ENCODE results near the gene UNCX.

UNCX gene

DNA sequence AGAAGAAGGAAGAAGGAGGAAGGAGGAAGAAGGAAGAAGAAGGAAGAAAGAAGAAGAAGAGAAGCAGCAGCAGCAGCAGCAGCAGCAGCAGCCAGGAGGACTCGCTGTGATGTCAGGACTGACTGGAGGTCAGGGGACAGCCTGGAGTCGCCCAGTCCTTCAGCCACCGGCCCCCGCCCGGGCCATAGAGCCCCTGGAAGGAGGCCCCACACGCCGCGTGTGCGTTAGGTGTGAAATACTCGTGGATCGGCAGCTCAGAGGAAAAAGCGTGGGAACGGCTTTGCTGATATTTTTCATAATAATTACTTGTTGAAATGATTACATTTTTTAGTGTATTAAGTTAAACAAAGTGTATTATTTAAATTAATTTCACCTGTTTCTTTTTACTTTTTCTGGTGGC, 48.4 kb downstream of the UNCX start:
- TF ChIP-seq, protein P1, sequence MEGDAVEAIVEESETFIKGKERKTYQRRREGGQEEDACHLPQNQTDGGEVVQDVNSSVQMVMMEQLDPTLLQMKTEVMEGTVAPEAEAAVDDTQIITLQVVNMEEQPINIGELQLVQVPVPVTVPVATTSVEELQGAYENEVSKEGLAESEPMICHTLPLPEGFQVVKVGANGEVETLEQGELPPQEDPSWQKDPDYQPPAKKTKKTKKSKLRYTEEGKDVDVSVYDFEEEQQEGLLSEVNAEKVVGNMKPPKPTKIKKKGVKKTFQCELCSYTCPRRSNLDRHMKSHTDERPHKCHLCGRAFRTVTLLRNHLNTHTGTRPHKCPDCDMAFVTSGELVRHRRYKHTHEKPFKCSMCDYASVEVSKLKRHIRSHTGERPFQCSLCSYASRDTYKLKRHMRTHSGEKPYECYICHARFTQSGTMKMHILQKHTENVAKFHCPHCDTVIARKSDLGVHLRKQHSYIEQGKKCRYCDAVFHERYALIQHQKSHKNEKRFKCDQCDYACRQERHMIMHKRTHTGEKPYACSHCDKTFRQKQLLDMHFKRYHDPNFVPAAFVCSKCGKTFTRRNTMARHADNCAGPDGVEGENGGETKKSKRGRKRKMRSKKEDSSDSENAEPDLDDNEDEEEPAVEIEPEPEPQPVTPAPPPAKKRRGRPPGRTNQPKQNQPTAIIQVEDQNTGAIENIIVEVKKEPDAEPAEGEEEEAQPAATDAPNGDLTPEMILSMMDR (IDR thresholded peaks at IDR 0.05; ENCODE audit: low read depth, low read length, poor library complexity, severe bottlenecking), result no peak
- no peak for TF ChIP-seq EZH2phosphoT487 (IDR thresholded peaks at IDR 0.05; ENCODE audit: borderline replicate concordance, low read length)

DNA sequence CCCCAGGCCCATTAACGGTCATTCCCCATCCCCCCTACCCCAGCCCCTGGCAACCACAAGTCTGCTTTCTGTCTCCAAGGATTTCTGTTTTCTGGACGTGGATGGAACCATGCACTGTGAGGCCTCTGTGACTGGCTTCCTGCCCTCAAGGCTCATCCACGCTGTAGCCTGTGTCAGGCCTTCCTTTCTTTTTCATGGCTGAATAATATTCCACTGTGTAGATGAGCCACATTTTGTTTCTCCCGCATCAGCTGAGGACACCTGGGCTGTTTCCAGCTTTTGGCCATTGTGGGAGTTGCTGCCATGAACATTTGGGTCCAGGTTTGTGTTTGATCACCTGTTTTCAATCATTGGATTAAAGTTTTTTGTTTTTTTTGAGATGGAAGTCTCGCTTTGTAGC, 50.0 kb downstream of the UNCX start:
- no peak overlapping the region for H3K27ac ChIP-seq (ENCODE audit: low read depth, low read length)
- no peaks in the 10 kb centered on the region for H4K20me1 ChIP-seq (ENCODE audit: control insufficient read depth, insufficient read depth, low read depth, low read length)
- H3F3A ChIP-seq (ENCODE audit: control insufficient read depth, insufficient read depth), result 0 out of 2 replicates have a peak, but pooled peaks cover 4% of the 10 kb centered on the region
- H3K9me3 ChIP-seq (ENCODE audit: control insufficient read depth, insufficient read depth, low read length), result peaks cover 2% of the 10 kb centered on the region; the same call in 1 of the 2 replicates
- no peaks in the 10 kb centered on the region for H3K9me2 ChIP-seq (replicated peaks; ENCODE audit: control insufficient read depth, low read length)
- H3K4me1 ChIP-seq (ENCODE audit: control insufficient read depth, low read length), result no peaks in the 10 kb centered on the region
- H3K4me3 ChIP-seq (ENCODE audit: low read length), result no peak overlapping the region
- no peaks in the 10 kb centered on the region for H3K36me3 ChIP-seq (ENCODE audit: control insufficient read depth, low read length)
- TF ChIP-seq, protein P1 (IDR thresholded peaks at IDR 0.05; ENCODE audit: low read depth, low read length, poor library complexity, severe bottlenecking), result no peak
- no peak for TF ChIP-seq EZH2phosphoT487 (IDR thresholded peaks at IDR 0.05; ENCODE audit: borderline replicate concordance, low read length)
- no peaks in the 10 kb centered on the region for H3K79me2 ChIP-seq (ENCODE audit: control insufficient read depth, low read length)
- no peak overlapping the region for H3K4me2 ChIP-seq (ENCODE audit: low read length)
- no peaks in the 10 kb centered on the region for H3K27me3 ChIP-seq (ENCODE audit: control insufficient read depth, low read length)

More for the DNA sequence above, 48.4 kb downstream of the UNCX start:
- peaks cover 2% of the 10 kb centered on the region; the same call in 1 of the 2 replicates for H3K9me3 ChIP-seq (ENCODE audit: control insufficient read depth, insufficient read depth, low read length)
- H4K20me1 ChIP-seq (ENCODE audit: control insufficient read depth, insufficient read depth, low read depth, low read length), result no peaks in the 10 kb centered on the region
- H3K27ac ChIP-seq (ENCODE audit: low read depth, low read length), result no peak overlapping the region
- H3K4me2 ChIP-seq (ENCODE audit: low read length), result no peak overlapping the region
- no peaks in the 10 kb centered on the region for H3K36me3 ChIP-seq (ENCODE audit: control insufficient read depth, low read length)
- H3K4me1 ChIP-seq (ENCODE audit: control insufficient read depth, low read length), result no peaks in the 10 kb centered on the region
- 0 out of 2 replicates have a peak, but pooled peaks cover 4% of the 10 kb centered on the region for H3F3A ChIP-seq (ENCODE audit: control insufficient read depth, insufficient read depth)
- H3K27me3 ChIP-seq (ENCODE audit: control insufficient read depth, low read length), result no peaks in the 10 kb centered on the region
- H3K79me2 ChIP-seq (ENCODE audit: control insufficient read depth, low read length), result no peaks in the 10 kb centered on the region
- H3K9me2 ChIP-seq (replicated peaks; ENCODE audit: control insufficient read depth, low read length), result no peaks in the 10 kb centered on the region
- H3K4me3 ChIP-seq (ENCODE audit: low read length), result no peak overlapping the region

DNA sequence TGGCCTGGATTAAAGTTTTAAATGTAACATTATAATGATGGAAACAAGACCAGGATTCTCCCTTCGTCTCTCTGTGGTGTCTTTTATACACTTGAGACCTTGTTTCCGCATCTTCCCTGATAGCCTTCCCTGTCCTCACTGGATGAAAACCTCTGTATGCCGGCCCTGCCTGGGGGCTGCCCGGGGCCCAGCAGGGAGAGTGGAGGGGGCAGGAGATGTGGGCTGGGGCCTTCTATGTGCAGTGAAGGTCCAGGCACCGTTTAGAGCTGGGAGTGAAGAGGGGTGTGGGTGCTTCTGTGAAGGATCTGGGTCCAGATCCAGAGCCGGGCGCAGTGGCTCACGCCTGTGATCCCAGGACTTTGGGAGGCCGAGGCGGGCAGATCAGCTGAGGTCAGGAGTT, 50.7 kb downstream of the UNCX start:
- no peaks in the 10 kb centered on the region for H3K4me1 ChIP-seq (ENCODE audit: control insufficient read depth, low read length)
- H3K4me3 ChIP-seq (ENCODE audit: low read length), result no peak overlapping the region
- TF ChIP-seq, protein P1 (IDR thresholded peaks at IDR 0.05; ENCODE audit: low read depth, low read length, poor library complexity, severe bottlenecking), result no peak
- no peak for TF ChIP-seq EZH2phosphoT487 (IDR thresholded peaks at IDR 0.05; ENCODE audit: borderline replicate concordance, low read length)
- H3K36me3 ChIP-seq (ENCODE audit: control insufficient read depth, low read length), result no peaks in the 10 kb centered on the region
- no peaks in the 10 kb centered on the region for H3K27me3 ChIP-seq (ENCODE audit: control insufficient read depth, low read length)
- no peak overlapping the region for H3K27ac ChIP-seq (ENCODE audit: low read depth, low read length)
- no peaks in the 10 kb centered on the region for H3K79me2 ChIP-seq (ENCODE audit: control insufficient read depth, low read length)
- 0 out of 2 replicates have a peak, but pooled peaks cover 4% of the 10 kb centered on the region for H3F3A ChIP-seq (ENCODE audit: control insufficient read depth, insufficient read depth)
- H3K9me3 ChIP-seq (ENCODE audit: control insufficient read depth, insufficient read depth, low read length), result peaks cover 2% of the 10 kb centered on the region; the same call in 1 of the 2 replicates
- H4K20me1 ChIP-seq (ENCODE audit: control insufficient read depth, insufficient read depth, low read depth, low read length), result no peaks in the 10 kb centered on the region
- H3K9me2 ChIP-seq (replicated peaks; ENCODE audit: control insufficient read depth, low read length), result no peaks in the 10 kb centered on the region
- no peak overlapping the region for H3K4me2 ChIP-seq (ENCODE audit: low read length)

Measured in DOHH2 (cell line).